SU-DHL-6 (cell line): ENCODE data around the gene UTP3.
"Not testable (repeated sequence)": the region's sequence is repeated elsewhere in the genome, so short reads cannot be mapped to it uniquely, and the experiment has no call there.

Source experiments
- H2AFZ ChIP-seq: fragments of 200-600 bp; sonication (generic); 2 replicates; pipeline ENCODE4 v1.6.1; 2014; ENCODE audit warnings: low read depth, mild to moderate bottlenecking, moderate library complexity, mixed read lengths, antibody characterized with exemption, low read length; ENCODE audit not compliant: severe bottlenecking
- H3F3A ChIP-seq: fragments of 200-600 bp; shearing (Covaris generic); 2 replicates; pipeline ENCODE4 v1.6.0; 2016; ENCODE audit warnings: antibody characterized with exemption, mild to moderate bottlenecking; ENCODE audit not compliant: insufficient read depth
- H3K27ac ChIP-seq: fragments of 200-600 bp; sonication (generic); 2 replicates; pipeline ENCODE4 v1.5.1; 2016; ENCODE audit warnings: low read depth, mild to moderate bottlenecking, low read length, moderate library complexity, mixed read lengths
- H3K27me3 ChIP-seq: fragments of 200-600 bp; sonication (generic), shearing (Covaris generic); 2 replicates; pipeline ENCODE4 v1.6.0; 2014; ENCODE audit warnings: mild to moderate bottlenecking, low read length
- H3K36me3 ChIP-seq: fragments of 200-600 bp; sonication (generic); 2 replicates; pipeline ENCODE4 v1.6.1; 2014; ENCODE audit warnings: mild to moderate bottlenecking, low read length, mixed read lengths
- H3K4me2 ChIP-seq: fragments of 300-600, 200-600 bp; shearing (Covaris generic), sonication (generic); 2 replicates; pipeline ENCODE4 v1.6.0; 2014; ENCODE audit warnings: low read length, low read depth, mild to moderate bottlenecking; ENCODE audit not compliant: poor library complexity, severe bottlenecking
- H3K4me3 ChIP-seq: fragments of 200-600 bp; sonication (generic); 2 replicates; pipeline ENCODE4 v1.5.1; 2014; ENCODE audit warnings: antibody characterized with exemption, low read length, mild to moderate bottlenecking, mixed read lengths; ENCODE audit not compliant: insufficient read depth, poor library complexity, severe bottlenecking
- H3K79me2 ChIP-seq: fragments of 200-600 bp; sonication (generic); 2 replicates; pipeline ENCODE4 v1.6.1; 2014; ENCODE audit warnings: mild to moderate bottlenecking, low read length, moderate library complexity; ENCODE audit not compliant: insufficient read depth
- H3K9ac ChIP-seq: fragments of 200-600 bp; sonication (generic); 2 replicates; pipeline ENCODE4 v1.7.0; 2014; ENCODE audit warnings: mild to moderate bottlenecking, low read length
- H3K9me2 ChIP-seq: fragments of 200-600 bp; sonication (generic); replicated peaks from 2 replicates; pipeline ENCODE4 v1.6.1; 2014; ENCODE audit warnings: low read length; ENCODE audit not compliant: insufficient read depth
- H3K9me3 ChIP-seq: fragments of 200-600 bp; sonication (generic); 2 replicates; pipeline ENCODE4 v1.6.1; 2014; ENCODE audit warnings: low read length, mixed read lengths; ENCODE audit not compliant: insufficient read depth
- H4K20me1 ChIP-seq: fragments of 200-600 bp; sonication (generic); 2 replicates; pipeline ENCODE4 v1.6.1; 2014; ENCODE audit warnings: low read depth, mild to moderate bottlenecking, antibody characterized with exemption, low read length, moderate library complexity, mixed read lengths
- EZH2phosphoT487 ChIP-seq: fragments of 200-600 bp; sonication (generic), shearing (Covaris generic); conservative IDR thresholded peaks from 2 replicates; pipeline ENCODE4 v1.6.1; 2018; ENCODE audit warnings: mild to moderate bottlenecking, antibody characterized with exemption, low read length, moderate library complexity, mixed read lengths
- TF ChIP-seq, protein P1 (sequence below): fragments of 200-600 bp; sonication (generic); IDR thresholded peaks from one replicate; pipeline ENCODE4 v1.5.1; 2017; ENCODE audit warnings: antibody characterized with exemption, mild to moderate bottlenecking, low read length, moderate library complexity; ENCODE audit not compliant: insufficient read depth, poor library complexity, severe bottlenecking

The UTP3 gene

DNA sequence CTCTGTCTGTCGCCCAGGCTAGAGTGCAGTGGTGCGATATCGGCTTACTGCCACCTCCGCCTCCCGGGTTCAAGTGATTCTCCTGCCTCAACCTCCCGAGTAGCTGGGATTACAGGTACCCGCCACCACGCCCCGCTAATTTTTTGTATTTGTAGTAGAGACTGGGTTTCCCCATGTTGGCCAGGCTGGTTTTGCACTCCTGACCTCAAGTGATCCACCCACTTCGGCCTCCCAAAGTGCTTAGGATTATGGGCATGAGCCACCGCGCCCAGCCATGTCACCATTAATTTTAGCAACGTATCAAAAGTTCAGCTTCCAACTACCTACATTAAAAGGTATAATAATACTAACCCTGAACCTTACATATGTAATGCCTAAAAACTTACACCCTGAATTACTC is 940 bp upstream of the UTP3 start:
- H3K27ac ChIP-seq: peak overlapping the region; percentile 80
- H3K9me2 ChIP-seq: no peaks in the 10 kb centered on the region
- no peaks in the 10 kb centered on the region for H3K9me3 ChIP-seq
- peak overlapping the region; percentile 56 for H2AFZ ChIP-seq
- peak overlapping the region; percentile 80 for H3K9ac ChIP-seq
- H3K79me2 ChIP-seq: peaks cover 39% of the 10 kb centered on the region
- H3K27me3 ChIP-seq: no peaks in the 10 kb centered on the region
- H3K4me3 ChIP-seq: peak overlapping the region; percentile 96
- H3K4me2 ChIP-seq: peak overlapping the region; percentile 96
- H3F3A ChIP-seq: peaks cover 5% of the 10 kb centered on the region; the same call in 1 of the 2 replicates
- no peaks in the 10 kb centered on the region for H3K36me3 ChIP-seq
- H4K20me1 ChIP-seq: no peaks in the 10 kb centered on the region
- TF ChIP-seq EZH2phosphoT487: no peak
- TF ChIP-seq, protein P1, sequence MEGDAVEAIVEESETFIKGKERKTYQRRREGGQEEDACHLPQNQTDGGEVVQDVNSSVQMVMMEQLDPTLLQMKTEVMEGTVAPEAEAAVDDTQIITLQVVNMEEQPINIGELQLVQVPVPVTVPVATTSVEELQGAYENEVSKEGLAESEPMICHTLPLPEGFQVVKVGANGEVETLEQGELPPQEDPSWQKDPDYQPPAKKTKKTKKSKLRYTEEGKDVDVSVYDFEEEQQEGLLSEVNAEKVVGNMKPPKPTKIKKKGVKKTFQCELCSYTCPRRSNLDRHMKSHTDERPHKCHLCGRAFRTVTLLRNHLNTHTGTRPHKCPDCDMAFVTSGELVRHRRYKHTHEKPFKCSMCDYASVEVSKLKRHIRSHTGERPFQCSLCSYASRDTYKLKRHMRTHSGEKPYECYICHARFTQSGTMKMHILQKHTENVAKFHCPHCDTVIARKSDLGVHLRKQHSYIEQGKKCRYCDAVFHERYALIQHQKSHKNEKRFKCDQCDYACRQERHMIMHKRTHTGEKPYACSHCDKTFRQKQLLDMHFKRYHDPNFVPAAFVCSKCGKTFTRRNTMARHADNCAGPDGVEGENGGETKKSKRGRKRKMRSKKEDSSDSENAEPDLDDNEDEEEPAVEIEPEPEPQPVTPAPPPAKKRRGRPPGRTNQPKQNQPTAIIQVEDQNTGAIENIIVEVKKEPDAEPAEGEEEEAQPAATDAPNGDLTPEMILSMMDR: no peak

DNA sequence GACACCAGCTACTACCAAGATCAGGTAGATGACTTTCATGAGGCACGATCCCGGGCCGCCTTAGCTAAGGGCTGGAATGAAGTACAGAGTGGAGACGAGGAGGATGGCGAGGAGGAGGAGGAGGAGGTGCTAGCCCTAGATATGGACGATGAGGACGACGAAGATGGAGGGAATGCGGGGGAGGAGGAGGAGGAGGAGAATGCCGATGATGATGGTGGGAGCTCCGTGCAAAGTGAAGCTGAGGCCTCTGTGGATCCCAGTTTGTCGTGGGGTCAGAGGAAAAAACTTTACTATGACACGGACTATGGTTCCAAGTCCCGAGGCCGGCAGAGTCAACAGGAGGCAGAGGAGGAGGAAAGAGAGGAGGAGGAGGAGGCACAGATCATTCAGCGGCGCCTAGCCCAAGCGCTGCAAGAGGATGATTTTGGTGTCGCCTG is 481 bp downstream of the UTP3 start:
- Histone ChIP-seq H3K4me3 (peak overlapping the region; percentile 96), H3K36me3 (no peaks in the 10 kb centered on the region), H3K9me2 (no peaks in the 10 kb centered on the region), H2AFZ (peak overlapping the region; percentile 56), H3K9ac (peak overlapping the region; percentile 80), H3K4me2 (peak overlapping the region; percentile 96), H3F3A (peaks cover 2% of the 10 kb centered on the region; the same call in 1 of the 2 replicates), H3K27ac (peak overlapping the region; percentile 80), H3K79me2 (peaks cover 39% of the 10 kb centered on the region), H3K9me3 (no peaks in the 10 kb centered on the region), H3K27me3 (no peaks in the 10 kb centered on the region), H4K20me1 (no peaks in the 10 kb centered on the region)
- TF ChIP-seq EZH2phosphoT487: no peak
- TF ChIP-seq, protein P1: no peak

DNA sequence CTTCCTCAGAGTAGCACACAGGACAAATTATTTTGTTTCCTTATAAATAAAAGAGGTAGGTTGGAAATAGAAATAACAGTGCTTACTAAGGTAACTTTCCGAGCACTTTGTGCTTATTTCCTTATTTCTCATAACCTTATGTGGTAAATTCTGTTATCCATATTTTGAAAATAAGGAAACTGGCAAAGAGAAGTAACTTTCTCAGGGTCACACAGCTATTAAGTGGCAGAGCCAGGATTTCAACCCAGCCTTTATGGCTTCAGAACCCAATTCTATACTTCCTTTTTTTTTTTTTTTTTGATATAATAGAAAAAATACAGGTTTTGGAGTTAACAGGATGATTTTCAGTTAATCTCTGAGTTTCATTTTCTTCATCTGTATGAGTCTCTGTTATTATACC is 3.3 kb downstream of the UTP3 start:
- H3F3A ChIP-seq: peaks cover 2% of the 10 kb centered on the region; the same call in 1 of the 2 replicates
- H3K4me3 ChIP-seq: peak overlapping the region; percentile 26

DNA sequence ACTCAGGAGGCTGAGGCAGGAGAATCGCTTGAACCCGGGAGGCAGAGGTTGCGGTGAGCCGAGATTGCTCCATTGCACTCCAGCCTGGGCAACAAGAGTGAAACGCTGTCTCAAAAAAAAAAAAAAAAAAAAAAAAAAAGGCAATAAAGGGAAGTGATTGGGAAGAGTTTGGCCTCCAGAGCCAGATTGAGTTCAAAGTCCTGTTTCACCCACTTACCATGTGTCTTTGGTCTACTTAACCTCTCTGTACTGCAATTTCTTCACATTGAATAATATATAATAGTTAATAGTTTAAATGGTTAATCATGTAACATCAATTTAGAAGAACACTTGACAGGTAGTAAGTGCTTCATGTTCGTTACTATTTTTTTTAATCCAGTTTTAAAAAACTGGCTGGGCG is 6.3 kb downstream of the UTP3 start:
- H3F3A ChIP-seq, H3K36me3 ChIP-seq, H3K9me2 ChIP-seq, H3K4me2 ChIP-seq, H3K9ac ChIP-seq, H3K27me3 ChIP-seq, H3K9me3 ChIP-seq, H3K27ac ChIP-seq, H2AFZ ChIP-seq, H3K4me3 ChIP-seq, H4K20me1 ChIP-seq: not testable (repeated sequence)
- H3K79me2 ChIP-seq: peaks cover 19% of the 10 kb centered on the region

More for the DNA sequence above, 3.3 kb downstream of the UTP3 start:
- no peak for TF ChIP-seq EZH2phosphoT487
- TF ChIP-seq, protein P1: no peak
- Histone ChIP-seq H2AFZ (no peak overlapping the region), H3K36me3 (no peaks in the 10 kb centered on the region), H3K4me2 (peak overlapping the region; percentile 96), H3K9me2 (no peaks in the 10 kb centered on the region), H3K27me3 (no peaks in the 10 kb centered on the region), H4K20me1 (no peaks in the 10 kb centered on the region), H3K79me2 (peaks cover 39% of the 10 kb centered on the region), H3K27ac (peak overlapping the region; percentile 26; the same call in 1 of the 2 replicates), H3K9me3 (no peaks in the 10 kb centered on the region), H3K9ac (peak overlapping the region; percentile 29; the same call in 1 of the 2 replicates)

DNA sequence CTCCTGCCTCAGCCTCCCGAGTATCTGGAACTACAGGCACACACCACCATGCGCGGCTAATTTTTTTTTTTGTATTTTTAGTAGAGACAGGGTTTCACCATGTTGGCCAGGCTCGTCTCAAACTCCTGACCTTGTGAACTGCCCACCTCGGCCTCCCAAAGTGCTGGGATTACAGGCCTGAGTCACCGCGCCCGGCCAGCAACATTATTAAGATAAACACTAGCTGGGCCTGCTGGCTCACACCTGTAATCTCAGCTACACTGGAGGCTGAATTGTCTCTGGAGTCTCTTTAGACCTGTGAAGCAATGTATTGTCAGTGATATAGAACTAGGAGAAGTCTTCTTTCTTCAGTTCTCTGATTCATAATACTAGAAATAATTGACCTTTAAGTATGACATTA is 10.1 kb downstream of the UTP3 start:
- not testable (repeated sequence) for H3K4me3 ChIP-seq, H3K27ac ChIP-seq, H2AFZ ChIP-seq, H3K36me3 ChIP-seq, H3K4me2 ChIP-seq, H3K79me2 ChIP-seq, H3F3A ChIP-seq, H4K20me1 ChIP-seq, H3K9me3 ChIP-seq, H3K27me3 ChIP-seq, H3K9me2 ChIP-seq, H3K9ac ChIP-seq
